Left ventricle myocardium inferior (tissue), 1 donor: ENCODE measurements around the gene BNC2. TPM values are rescaled to one million over a fixed set of nuclear protein-coding genes. Genes with fewer than 3 reads are reported as not detected.

Source experiments
- DNase-seq: peaks from one replicate; pipeline ENCODE4 v3.0.0-alpha.2; 2020
- H3K27ac ChIP-seq: fragments of 200-600 bp; replicated peaks from 2 replicates; pipeline ENCODE4 v1.8.0; 2021
- H3K27me3 ChIP-seq: fragments of 200-600 bp; 2 replicates; pipeline ENCODE4 v1.8.0; 2021; ENCODE audit warnings: low read depth
- H3K36me3 ChIP-seq: fragments of 200-600 bp; 2 replicates; pipeline ENCODE4 v1.8.0; 2021
- H3K4me1 ChIP-seq: fragments of 200-600 bp; 2 replicates; pipeline ENCODE4 v1.8.0; 2021
- H3K4me3 ChIP-seq: fragments of 200-600 bp; 2 replicates; pipeline ENCODE4 v1.8.0; 2021; ENCODE audit warnings: mild to moderate bottlenecking, moderate library complexity
- H3K9me3 ChIP-seq: fragments of 200-600 bp; replicated peaks from 2 replicates; pipeline ENCODE4 v1.8.0; 2021
- CTCF ChIP-seq: fragments of 200-600 bp; IDR thresholded peaks from 2 replicates; pipeline ENCODE4 v1.8.0; 2021; ENCODE audit warnings: antibody characterized with exemption, mild to moderate bottlenecking, borderline replicate concordance
- intact Hi-C: fragments of 100-400 bp; cut with micrococcal nuclease; formaldehyde crosslinking; loops from one replicate; pipeline ENCODE4 v1.11.0; 2022
- total RNA-seq: library from RNA; stranded (reverse); fragmentation: NEBNext Ultra II Directional; extraction: Animal tissue kit (Norgen Biotek cat#: 25700); gene quantifications from one replicate; pipeline ENCODE4 v1.2.1, GENCODE V29; 2021
- donor health status: DM: no; HTN: yes; CAD: no; lungs with severe emphysema.

The BNC2 gene
- total RNA-seq, 1 donor from 2014 or later: 3.5 TPM

- no peak for DNase-seq
- Histone ChIP-seq H3K36me3 (no peaks in the 10 kb centered on the region), H3K27me3 (peaks cover 61% of the 10 kb centered on the region), H3K27ac (no peak overlapping the region), H3K4me3 (no peak overlapping the region), H3K9me3 (no peaks in the 10 kb centered on the region), H3K4me1 (peaks cover 30% of the 10 kb centered on the region)
- intact Hi-C loops: loop anchor here (5.0 kb wide), 1 partner anchor 151 kb away; no protein-coding TSS in a partner anchor
- no peak for TF ChIP-seq CTCF
Measured at GRCh38 chr9:16873126-16873802, 2.8 kb upstream of the BNC2 start.

- H3K4me1 ChIP-seq: peaks cover 30% of the 10 kb centered on the region
- peak overlapping the region; percentile 73 for H3K4me3 ChIP-seq
- peaks cover 77% of the 10 kb centered on the region for H3K27me3 ChIP-seq
- intact Hi-C loops: loop anchor here (5.0 kb wide), 1 partner anchor 149 kb away; no protein-coding TSS in a partner anchor
- peak overlapping the region; percentile 71 for H3K27ac ChIP-seq
- H3K9me3 ChIP-seq: no peaks in the 10 kb centered on the region
- no peaks in the 10 kb centered on the region for H3K36me3 ChIP-seq
- DNase-seq: peak; percentile 60
- TF ChIP-seq CTCF: no peak
Measured at GRCh38 chr9:16871336-16872151, 1.1 kb upstream of the BNC2 start.

- H3K27me3 ChIP-seq: peaks cover 92% of the 10 kb centered on the region
- H3K4me1 ChIP-seq: peaks cover 30% of the 10 kb centered on the region
- no peaks in the 10 kb centered on the region for H3K9me3 ChIP-seq
- intact Hi-C loops: loop anchor here (5.0 kb wide), 1 partner anchor 148 kb away; no protein-coding TSS in a partner anchor
- no peak for DNase-seq
- H3K36me3 ChIP-seq: no peaks in the 10 kb centered on the region
- H3K4me3 ChIP-seq: peak overlapping the region; percentile 73
- no peak for TF ChIP-seq CTCF
- peak overlapping the region; percentile 71 for H3K27ac ChIP-seq
Measured at GRCh38 chr9:16869882-16870595, 431 bp downstream of the BNC2 start.

GRCh38 chr9:16869131-16869881 is 1.2 kb downstream of the BNC2 start:
- Histone ChIP-seq H3K9me3 (no peaks in the 10 kb centered on the region), H3K4me3 (peak overlapping the region; percentile 73), H3K27me3 (peaks cover 97% of the 10 kb centered on the region), H3K36me3 (no peaks in the 10 kb centered on the region), H3K4me1 (peaks cover 30% of the 10 kb centered on the region), H3K27ac (peak overlapping the region; percentile 71)
- intact Hi-C loops: no loop called here
- DNase-seq: no peak
- no peak for TF ChIP-seq CTCF

GRCh38 chr9:16868701-16869100 is 1.8 kb downstream of the BNC2 start:
- Histone ChIP-seq H3K9me3 (no peaks in the 10 kb centered on the region), H3K27ac (peak overlapping the region; percentile 71), H3K36me3 (no peaks in the 10 kb centered on the region), H3K27me3 (peaks cover 94% of the 10 kb centered on the region), H3K4me3 (peak overlapping the region; percentile 73), H3K4me1 (peaks cover 30% of the 10 kb centered on the region)
- intact Hi-C loops: no loop called here
- no peak for TF ChIP-seq CTCF
- DNase-seq: no peak
